HG02852 (cell line): ENCODE measurements around the gene OCSTAMP.

Experiments used
- ATAC-seq: cut with Tn5 transposase; IDR thresholded peaks from one replicate; pipeline ENCODE4 v1.9.1; 2021; ENCODE audit warnings: mild to moderate bottlenecking, moderate library complexity; ENCODE audit not compliant: unreplicated experiment

OCSTAMP gene, protein sequence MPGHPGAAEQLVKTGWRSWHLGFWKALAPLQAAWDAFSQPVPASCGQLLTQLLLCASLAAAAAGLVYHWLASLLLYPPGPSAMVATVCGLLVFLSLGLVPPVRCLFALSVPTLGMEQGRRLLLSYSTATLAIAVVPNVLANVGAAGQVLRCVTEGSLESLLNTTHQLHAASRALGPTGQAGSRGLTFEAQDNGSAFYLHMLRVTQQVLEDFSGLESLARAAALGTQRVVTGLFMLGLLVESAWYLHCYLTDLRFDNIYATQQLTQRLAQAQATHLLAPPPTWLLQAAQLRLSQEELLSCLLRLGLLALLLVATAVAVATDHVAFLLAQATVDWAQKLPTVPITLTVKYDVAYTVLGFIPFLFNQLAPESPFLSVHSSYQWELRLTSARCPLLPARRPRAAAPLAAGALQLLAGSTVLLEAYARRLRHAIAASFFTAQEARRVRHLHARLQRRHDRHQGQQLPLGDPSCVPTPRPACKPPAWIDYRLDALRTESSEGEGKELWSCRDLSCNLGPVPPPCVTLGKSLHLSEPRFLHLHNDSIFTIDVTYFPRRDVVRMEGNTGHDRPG

DNA sequence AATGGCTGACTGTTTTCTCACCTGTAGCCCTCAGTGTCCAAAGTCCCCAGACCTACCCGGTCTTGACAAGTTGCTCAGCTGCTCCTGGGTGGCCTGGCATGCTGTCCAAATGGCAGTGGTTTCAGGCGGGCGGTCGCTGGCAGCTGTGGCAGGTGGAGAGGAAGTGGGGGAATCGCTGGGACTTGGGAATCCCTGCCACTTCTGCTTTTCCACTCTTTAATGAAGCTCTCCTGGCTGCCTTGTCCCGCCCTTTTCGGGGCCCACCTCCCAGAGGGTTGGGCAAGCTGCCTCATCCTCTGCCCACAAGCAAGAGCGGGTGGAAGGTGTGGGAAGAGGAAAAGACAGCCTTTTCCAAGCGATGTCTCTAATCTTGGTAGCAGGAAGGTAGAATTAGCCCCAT lies at the start of gene OCSTAMP:
OCSTAMP (minus strand) TSS at position 194 of the 400 bp plus-strand sequence; CDS start at position 100, 94 bp downstream.
- ATAC-seq, result no peak

DNA sequence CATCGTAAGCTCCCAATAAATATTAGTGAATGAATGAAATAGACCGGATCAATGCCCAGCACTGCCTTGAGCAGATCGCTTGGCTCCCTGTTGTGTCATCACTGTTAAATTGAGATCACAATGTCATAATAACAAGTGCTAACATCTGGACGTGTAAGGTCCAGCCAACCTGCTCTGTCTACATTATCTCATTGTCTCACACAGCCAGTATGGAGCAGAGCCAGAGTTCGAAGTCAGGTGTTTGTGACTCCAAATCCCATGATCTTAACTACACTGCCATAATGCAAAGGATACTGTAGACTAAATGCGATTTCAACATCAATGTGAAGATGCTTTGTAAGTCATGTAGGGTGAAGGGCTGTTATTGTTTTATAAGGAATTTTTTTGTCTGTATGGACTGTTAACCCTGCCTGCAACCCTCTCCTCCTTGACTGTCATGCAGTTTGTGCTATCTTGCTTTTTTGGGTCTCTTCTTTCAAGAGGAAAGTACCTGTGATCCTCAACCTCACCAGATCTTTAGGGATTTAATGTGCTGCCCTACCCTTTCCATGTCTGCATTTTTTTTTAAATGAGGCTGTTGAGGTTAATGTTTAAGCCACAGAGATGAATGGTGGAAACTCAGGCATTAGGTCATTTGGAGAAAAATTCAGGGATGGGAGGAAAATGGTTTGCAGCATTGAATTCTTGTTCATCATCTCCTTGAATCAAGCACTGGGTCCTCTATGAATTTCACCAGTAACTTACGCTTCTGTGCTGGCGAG lies 49.0 kb upstream of the OCSTAMP start:
- no peak for ATAC-seq

DNA sequence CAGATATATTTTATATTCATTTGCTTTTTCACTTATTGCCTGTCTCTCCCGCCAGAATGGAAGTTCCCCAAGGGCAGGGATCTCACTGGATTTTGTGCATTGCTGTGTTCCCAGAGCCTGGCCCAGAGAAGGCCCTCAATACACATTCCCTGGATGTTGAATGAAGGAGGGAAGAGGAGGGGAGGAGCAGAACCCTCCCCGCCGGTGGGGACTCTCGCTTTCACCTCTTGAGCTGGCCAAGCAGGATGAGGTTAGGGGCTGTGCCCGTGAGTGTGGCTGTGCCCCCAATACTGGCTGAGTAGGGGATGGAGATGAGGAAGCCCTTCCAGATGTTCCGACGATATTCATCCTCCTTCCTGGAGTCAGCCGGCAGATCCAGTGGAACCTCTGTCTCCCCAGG lies 45.5 kb upstream of the OCSTAMP start:
- no peak for ATAC-seq

DNA sequence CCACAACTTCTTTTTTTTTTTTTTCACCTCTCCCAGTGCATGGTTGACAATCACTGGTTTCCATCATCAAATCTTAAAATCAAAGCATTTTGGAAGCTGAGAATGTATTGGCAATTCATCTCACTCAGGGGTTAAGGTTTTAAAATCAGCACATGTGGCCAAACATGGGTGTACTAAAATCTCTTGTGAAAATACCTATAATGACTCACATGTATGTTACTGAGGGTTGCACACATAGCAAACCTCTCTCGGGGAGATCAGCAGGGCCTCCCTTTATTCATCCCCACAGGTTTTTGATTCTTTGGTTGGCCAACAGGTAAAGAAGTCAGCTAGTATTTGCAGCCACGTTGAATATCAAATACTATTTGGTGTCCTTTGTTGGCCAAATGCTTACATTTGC lies 44.3 kb upstream of the OCSTAMP start:
- ATAC-seq, result no peak

DNA sequence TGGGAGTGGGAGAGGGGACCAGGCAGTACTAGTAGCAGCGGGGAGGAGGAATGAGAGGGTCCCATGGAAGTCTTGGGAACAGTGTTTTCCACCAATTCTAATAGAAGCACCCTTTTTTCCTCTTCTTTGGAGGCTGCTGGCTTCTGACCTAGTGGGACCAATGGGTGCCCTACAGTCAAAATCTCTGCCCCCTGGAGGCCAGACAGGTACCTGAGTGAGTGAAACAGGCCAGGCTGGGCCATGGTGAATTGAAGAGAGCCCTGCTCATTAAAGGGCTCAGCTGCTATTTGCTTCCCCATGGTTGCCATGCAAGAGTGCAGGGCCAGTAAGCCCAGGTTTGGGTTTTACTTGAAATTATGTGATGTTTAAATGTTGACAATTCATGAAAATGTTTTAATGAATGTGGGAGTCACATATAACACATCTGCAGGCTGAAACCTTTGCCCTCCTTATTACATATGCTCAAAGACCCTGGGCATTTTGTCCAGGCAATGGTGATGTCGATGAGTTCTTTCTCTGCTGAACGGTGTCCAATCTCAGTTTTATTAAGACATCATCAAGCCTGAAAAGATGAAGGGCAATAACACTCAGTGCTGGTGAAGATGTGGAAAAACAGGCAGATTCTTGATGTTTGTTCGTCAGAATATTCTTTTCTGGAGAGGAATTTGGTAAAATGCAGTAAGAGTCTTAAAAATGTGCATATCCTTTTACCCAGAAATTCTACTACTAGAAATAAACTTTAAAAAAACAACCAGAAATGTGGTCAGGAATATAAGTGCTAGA lies 42.3 kb upstream of the OCSTAMP start:
- ATAC-seq, result no peak

DNA sequence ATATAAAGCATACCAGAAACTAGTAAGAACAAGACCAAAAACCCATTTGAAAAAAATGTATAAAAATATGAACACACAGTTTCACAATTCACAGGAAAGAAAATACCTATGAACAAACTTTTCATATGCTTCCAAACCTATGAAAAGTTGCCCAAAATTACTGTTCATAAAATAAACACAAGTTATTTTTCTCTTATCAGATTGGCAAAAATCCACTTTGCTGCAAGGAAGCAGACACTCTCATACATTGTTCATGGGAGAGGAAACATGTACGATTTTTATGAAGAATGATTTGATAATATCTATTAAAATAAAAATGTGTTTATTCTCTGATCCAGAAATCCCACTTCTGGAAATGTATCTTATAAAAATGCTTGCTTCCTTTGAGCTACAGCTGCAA lies 40.0 kb upstream of the OCSTAMP start:
- no peak for ATAC-seq

DNA sequence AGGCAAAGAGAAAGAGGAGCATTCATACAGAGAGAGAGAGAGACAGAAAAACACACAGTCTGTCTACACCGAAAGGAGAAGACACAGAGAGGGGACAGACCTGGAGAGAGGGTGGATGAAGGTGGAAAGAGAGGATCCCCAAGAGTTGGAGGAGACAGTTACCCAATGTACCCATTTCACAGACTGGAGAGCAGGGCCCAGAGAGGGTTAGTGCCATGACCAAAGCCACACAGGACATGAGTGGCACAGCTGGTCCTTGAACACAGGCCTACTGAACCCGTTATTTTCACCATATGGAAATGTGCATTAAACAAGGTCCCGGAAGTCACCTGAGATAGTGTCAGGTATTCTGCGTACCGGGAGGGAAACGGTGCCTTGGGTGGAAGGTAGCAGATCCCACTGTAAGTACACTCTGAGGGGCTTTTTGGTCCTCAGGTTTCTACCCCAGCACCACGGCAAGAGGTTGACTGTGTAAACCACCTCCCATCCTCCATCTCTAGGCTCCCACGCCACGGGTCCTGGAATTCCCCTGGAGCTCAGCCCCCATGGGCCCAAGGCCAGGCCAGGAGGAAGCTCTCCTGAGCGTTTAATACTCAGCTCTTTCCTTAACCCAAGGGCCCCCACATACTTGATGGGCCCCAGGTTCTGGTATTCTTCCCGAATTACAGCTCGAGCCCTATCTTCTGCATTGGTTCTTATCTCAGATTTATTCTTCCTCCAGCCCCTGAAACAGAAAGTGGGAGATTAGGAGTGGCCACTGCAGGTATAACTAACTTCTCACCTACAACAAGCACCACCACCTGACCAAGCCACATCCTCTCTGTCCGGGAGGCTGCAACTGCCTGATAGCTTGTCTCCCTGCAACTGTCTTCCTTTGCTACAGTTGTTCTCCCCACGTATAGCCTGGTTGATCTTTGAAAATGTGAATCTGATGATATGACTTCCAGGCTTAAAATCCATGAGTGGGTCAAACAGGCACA lies 38.4 kb upstream of the OCSTAMP start:
- ATAC-seq, result no peak

DNA sequence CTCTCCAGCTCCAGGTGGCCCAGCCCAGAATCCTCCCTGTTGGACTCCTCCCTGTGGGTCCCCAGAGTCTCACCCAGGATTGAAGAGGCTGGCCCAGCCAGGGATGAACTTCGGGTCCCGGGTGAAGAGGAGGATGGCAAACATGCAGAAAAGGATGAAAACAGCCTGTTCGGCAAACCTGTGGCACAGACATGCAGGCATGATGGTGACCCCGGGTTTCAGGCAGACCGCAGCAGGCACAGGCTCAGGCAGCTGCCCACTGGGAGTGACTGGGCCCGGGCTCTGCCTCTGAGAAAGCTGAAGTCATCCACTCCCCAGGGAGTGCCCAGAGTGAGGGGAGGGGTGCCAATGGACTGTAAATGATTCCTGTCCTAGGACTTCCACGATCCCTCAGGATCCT lies 37.5 kb upstream of the OCSTAMP start:
- no peak for ATAC-seq

DNA sequence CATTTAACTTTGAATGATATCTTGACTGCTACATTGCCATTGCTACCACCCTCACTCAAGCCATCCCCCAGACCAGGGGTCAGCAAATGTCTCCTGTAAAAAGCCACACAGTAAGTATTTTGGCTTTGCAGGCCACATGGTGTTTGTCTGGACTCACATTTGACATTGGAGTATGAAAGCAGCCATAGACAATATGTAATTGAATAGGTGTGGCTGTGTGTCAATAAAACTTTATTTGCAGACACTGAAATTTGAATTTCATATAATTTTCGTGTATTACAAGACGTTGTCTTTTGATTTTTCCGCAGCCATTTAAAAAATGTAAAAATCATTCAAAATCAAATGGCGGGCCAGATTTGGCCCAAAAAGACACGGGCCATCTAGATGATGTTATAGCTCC lies 36.3 kb upstream of the OCSTAMP start:
- ATAC-seq, result no peak

DNA sequence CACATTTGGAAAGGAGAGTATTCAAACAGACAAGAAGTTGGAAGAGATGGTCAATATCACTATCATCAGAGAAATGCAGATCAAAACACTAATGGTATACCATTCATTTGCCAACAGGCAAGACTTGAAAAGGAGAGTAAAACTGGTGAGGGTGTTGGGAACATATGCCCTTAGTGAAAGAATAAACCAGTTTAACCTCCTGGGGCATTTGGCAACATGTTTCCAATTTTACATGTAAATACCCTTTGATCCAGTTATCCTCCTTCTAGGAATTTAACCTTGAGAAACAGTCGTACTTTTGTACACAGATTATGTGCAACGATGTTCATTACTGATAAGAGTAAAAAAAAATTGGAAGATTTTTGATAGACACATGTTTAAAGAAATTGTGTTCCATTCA lies 34.1 kb upstream of the OCSTAMP start:
- ATAC-seq, result no peak

DNA sequence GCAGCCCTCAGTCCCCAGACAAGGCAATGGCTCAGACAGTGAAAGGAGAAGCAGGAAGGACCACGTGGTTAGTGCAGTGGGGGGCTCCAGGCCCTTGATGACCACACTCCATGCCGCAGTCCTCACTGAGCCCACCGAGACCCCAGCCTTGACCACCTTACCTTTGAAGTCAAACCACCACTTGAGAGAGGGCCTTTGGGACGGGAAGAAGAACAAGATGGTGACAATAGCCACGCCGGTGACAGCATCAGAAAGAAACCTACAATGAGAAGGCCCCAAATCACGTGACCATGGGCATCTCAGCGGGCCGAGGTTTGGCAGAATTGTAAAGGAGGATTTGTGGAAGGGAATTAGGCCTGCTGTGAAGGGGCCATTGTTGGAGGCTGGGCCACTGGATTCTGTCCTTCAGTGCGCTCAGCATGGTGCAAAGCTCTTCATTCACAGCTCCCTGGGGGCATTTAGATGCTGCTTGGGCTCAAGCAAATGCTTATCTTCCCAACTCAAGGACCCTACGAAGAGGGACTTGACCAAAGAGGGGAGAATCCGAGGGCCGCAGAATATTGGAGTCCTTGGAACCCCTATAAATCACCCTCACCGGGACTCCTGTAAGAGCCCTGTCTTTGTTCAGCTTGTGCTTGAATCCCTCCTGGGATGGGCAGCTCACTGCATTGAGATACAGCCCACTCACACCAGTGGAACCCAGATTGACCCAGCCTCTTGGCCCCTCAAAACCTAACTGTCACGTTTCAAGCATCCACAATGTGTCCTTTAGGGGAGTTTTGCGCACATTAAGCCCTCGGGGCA lies 33.2 kb upstream of the OCSTAMP start:
- no peak for ATAC-seq

DNA sequence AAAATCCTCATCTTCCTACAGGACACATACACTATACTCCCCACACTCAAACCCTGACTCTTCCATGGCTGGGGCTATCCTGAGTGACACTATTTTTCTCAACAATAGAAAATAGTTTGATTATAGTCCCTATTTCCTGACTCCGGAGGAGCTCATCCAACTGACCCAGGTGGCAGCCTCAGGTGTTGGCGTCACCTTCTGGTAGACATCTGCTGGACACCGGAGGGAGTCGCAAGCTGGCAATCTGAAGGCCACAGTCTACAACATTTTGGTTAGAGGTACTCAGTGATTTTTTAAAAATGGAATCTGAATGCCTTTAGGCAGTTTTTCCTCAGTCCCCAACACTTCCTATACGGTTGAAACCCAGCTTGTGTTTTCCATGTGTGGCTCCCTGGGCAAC lies 32.2 kb upstream of the OCSTAMP start:
- no peak for ATAC-seq

DNA sequence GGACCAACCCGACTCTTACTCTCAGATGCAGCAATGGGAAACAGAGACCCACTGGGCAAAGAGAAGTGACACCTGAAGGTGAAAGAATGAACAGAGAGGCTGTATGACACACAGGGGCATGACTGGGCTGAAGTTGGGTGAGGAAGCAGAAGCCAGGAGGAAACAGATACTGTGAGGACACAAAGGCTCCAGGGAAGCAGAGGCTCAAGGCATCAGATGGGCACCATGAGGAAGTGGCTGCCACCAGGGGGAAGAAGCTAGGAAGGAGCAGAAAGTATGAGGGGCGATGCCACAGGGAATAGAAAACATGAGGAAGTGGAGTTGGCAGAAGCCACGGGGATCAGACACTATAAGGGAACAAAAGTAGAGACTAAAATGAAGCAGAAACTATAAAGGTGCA lies 30.9 kb upstream of the OCSTAMP start:
- no peak for ATAC-seq

DNA sequence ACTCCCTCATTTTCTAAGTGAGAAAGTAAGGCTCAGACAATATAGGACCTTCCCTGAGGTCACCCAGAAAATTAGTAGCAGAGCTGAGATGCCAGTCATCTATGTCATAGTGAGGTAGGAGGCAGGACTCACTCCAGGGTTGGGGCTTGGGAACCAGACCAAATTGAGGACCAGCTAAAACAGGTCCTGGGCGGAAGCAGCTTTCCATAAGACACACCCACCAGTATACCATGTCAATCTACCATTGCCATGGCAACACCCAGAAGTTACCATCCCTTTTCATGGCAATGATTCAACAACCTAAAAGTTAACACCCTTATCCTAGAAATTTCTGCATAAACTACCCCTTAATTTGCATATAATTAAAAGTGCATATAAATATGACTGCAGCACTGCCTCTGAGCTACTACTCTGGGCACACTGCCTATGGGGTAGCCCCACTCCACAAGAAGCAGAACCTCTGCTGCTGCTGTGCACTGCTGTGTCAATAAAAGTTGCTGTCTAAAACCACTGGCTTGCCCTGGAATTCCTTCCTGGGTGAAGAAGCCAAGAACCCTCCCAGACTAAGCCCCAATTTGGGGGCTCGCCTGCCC lies 30.3 kb upstream of the OCSTAMP start:
- ATAC-seq, result no peak

DNA sequence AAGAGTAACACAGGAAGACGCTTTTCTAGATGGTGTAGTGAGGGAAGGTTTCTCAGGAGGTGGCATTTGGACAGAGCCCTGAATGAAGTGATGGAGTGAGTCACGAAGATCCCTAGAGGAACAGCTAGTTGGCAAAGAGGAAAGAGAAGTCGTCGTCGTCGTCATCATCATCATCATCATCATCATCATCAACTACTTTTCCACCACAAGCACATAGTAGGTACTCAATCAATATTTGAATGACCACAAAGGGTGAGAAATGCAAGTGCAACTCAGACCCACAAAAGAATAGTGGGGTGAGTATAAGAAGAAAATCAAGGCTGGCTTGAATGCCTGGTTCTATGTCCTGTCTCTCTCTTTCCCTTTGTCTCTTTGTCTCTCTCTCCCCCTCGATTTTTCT lies 28.3 kb upstream of the OCSTAMP start:
- no peak for ATAC-seq

DNA sequence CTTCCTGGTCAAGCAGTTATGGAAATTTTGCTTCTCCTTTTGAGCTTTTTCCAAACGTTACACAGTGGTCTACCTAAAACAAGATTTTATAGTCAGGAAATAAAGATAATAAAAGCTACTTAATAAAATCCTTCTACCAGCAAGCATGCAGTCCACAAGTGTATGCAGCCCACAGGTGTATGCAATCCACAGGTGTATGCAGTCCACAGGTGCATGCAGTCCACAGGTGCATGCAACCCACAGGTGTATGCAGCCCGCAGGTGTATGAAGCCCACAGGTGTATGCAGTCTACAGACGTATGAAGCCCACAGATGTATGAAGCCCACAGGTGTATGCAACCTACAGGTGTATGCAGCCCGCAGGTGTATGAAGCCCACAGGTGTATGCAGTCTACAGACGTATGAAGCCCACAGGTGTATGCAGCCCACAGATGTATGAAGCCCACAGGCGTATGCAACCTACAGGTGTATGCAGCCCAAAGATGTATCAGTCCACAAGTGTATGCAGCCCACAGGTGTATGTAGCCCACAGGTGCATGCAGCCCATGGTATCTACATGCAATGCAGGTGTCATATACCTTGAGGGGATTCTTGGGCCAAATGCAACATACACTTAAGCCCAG lies 26.4 kb upstream of the OCSTAMP start:
- no peak for ATAC-seq

DNA sequence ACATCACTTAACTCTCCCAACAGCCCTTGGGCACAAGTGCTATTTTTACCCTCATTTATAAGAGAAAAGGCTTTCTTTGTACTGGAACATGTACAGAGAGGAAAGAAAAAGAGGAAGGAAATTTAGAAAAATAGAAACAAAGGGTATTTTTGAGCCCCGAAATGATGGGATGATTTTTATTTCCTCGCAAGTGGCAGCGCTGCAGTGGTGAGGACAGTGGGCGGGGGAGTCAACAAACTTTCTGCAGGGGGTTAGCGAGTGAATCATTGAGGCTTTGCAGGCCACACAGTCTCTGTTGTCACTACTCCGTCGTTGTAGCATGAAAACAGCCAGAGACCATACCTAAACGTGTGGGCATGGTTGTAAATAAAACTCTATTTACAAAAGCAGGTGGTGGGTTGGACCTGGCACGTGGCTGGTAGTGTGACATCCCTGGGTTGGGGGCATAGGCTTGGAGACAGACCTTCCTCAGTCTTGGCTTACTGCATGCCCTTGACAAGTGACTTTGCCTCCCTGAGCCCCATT lies 25.5 kb upstream of the OCSTAMP start:
- ATAC-seq, result no peak

DNA sequence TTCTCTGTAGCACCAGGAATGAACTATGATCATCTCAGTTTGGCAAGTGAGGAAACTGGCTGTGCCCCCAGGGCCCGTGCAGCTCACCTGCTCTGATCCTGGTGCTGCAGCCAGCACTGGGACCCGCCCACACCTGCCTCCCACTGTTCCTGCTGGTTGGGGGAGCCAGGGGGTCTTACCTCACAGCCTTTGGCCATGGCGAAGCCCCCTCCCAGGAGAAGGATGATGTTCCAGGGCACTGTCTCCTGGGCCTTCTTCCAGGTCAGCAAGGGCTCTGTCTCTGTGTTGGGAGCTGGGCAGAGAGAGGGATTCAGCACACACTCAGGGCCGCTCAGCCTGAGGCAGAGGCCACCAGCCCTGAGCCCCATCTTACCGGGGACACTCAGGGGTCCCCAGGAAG lies 24.9 kb upstream of the OCSTAMP start:
- no peak for ATAC-seq
